ENCODE measurements around the gene CRCP.
"Not testable (repeated sequence)": the region's sequence is repeated elsewhere in the genome, so short reads cannot be mapped to it uniquely, and the experiment has no call there.

CRCP gene

DNA sequence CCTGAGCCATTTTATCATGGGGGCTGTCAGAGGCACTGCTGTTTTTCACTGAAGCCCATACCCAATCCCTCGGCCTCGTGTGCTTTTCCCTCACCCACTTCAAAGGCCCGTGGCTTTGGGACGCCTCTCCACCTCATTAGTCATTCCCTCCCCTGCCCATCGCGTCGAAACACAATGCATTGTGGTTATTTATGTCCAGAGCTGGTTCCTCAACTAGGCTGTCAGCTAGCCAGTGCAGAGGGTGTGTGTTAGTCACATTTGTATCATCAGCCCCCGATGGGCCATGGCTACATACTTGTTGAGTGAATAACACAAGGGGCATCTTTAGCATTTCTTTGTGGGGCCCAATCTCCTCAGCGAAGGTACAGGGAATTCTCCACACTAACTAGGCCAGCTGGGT, 3.8 kb upstream of the CRCP start:
- no peak for DNase-seq

DNA sequence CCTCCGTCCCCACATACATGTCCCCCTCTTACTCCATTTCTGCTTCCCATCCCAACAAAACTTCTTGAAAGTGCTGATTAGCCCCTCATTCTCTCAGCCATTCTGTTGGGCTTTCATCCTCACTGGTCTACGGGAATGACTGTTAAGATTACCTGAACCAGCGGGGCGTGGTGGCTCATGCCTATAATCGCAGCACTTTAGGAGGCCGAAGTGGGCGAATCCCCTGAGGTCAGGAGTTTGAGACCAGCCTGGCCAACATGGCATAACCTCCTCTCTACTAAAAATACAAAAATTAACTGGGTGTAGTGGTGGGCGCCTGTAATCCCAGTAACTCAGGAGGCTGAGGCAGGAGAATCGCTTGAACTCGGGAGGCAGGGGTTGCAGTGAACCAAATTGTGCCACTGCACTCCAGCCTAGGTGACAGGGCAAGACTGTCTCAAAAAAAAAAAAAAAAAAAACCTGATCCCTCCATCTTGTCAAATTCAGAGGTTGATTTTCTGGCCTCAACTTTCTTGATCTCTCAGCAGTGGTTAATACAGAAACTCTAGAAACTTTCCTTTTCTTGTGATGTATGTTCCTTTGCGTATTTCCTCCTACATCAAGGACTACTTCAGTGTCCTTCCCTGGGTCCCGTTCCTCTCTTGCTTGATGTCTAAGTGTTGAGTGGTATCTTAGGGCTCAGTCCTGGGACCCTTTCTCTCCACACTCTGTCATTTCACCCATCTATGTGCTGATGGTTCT, 2.2 kb downstream of the CRCP start:
- DNase-seq = not testable (repeated sequence)

DNA sequence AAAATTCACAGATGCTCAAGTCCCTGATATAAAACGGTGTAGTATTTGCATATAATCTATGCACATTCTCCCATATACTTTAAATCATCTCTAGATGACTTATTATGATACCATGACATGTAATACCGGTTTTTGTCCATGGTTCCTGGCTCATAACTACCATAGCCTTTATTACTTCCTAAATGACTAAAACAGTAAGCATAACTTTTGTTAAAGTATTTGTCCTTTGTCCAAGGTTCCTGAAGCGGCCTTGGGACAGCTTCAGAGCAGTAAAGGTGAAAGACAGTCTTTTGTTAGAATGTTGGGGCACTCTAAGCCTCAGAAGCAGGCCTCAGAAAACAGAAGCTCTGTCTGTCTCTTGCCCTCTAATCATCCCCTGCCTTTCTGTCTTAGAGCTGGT, 4.0 kb downstream of the CRCP start:
- DNase-seq = no peak

GRCh38 chr7:66119245-66119850, 4.7 kb downstream of the CRCP start:
- DNase-seq = no peak

DNA sequence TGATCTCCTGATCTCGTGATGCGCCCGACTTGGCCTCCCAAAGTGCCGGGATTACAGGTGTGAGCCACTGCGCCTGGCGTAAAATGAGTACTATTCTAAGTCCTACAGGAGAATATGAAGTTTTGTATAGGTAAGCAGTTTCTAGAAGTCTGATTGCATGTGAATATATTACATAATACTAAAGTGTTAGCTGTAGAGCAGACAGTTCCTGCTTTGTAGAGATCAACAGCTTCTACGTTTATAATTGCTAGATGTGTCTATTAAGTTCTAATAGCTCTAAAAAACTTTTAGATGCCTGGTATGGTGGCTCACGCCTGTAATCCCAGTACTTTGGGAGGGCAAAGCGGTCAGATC, 8.5 kb downstream of the CRCP start:
- no peak for DNase-seq

GRCh38 chr7:66124569-66124861, 9.9 kb downstream of the CRCP start:
- DNase-seq = not testable (repeated sequence)

GRCh38 chr7:66125052-66125694, 10.5 kb downstream of the CRCP start:
- DNase-seq = no peak

DNA sequence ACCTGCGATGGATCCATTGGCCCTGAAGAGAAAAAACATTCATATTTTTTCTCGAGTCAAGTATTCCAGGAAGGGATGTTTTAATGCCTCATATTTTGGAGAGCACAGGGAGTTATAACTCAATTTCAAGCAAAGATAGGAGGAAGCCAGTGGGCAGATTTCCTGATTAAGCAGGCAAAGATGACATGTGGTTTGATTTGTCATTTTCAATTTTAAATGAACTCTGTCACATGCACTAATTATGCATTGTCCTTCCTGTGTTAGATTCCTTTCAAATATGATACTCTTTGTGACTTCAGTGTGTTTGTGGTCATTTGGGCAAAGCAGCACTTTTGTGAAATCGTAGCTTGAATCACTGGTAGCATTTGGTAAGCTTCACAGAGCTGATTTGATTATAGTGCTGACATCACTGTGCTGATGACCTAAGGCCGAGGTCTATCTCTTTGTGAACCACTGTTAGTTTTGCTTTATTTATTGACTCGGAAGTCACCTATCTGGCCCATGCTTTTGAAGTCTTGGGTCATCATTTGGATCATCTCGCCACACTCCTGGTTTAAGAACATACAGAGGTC, 11.2 kb downstream of the CRCP start:
- not testable (repeated sequence) for DNase-seq

GRCh38 chr7:66127172-66127571, 12.5 kb downstream of the CRCP start:
- DNase-seq = not testable (repeated sequence)

GRCh38 chr7:66138994-66139752, 24.5 kb downstream of the CRCP start:
- no peak for DNase-seq

- no peak for DNase-seq
Observed at GRCh38 chr7:66140924-66141323, 26.3 kb downstream of the CRCP start.

- DNase-seq = no peak
Observed at GRCh38 chr7:66142334-66142733, 27.7 kb downstream of the CRCP start.

DNA sequence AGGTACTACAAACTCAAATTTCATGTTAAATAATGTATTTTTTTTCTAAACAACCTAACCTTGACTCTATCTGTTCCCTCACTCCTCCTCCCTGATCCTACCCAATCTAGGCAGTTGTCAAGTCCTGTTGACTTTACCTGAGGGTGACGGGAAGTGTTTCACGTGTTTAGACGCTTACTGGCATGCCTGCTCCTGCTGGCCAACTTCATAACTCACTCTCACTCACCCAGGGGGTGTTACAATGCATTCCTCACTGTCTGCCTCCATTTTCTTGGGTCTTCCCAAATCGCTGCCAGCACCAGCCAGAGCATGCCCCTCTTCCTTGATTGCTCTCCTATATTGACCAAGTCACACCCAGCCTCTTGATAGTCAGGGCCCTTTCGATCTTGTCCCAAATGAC, 28.3 kb downstream of the CRCP start:
- DNase-seq = no peak

- no peak for DNase-seq
Observed at GRCh38 chr7:66143876-66144332, 29.3 kb downstream of the CRCP start.

GRCh38 chr7:66145400-66146104, 30.9 kb downstream of the CRCP start:
- no peak for DNase-seq

DNA sequence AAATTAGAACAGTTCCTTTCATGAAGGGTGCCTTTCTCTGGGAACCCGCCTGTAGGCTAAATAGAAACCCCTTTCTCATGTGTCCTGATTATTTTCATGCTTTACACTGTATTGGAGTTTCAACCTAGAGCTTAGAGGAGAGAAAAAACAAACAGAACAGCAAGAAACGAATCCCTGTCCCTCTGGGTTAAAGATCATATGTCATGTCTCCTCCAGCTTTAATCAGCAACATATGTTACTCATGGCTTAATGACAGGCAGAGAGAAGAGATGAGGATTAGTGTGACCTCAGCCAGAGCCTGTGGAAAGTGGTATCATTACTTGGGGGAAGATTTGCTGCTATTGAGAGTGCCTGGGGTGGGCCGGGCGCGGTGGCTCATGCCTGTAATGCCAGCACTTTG, 32.1 kb downstream of the CRCP start:
- no peak for DNase-seq

GRCh38 chr7:66147657-66148056, 33.0 kb downstream of the CRCP start:
- not testable (repeated sequence) for DNase-seq

- no peak for DNase-seq
Observed at GRCh38 chr7:66150471-66150870, 35.8 kb downstream of the CRCP start.

DNA sequence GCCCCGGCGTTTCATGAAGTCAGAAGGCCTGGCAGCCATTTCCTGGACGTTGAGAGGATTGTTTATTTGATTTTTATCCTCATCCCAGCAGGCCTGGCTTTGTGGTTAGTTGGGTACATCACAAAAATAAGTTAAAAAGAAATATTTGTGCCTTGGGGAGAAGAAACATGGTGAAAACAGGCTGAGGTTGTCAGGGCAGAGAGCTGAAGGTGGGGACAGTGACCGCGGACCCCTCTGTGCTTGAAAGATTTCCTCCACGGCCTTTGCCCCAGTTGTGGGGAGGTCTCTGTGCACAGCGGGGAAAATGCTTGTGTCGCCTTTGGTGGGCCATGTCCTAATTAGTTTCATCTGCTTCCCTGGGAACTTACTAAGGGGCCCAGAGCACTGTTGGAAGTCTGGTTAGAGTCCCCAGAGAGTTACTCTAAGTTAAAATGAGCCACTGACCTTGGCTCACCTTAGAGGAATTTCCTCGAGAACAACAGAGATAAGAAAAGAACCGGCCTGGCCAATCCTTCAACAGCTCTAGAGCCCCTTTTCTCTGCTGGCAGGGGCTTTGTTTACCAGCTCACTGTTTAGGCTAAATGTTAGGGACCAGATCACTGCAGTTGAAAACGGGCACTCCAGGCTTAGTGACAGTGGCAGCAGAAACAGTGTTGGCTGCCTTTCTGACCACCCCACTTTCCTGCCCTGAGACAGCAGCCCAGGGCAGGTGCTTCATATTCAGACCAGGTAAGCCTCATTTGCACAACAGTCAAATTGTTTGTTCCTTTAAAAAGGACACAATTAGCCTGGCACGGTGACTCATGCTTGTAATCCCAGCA, 37.9 kb downstream of the CRCP start:
- no peak for DNase-seq

GRCh38 chr7:66153691-66154090, 39.0 kb downstream of the CRCP start:
- DNase-seq = no peak

GRCh38 chr7:66156035-66156434, 41.4 kb downstream of the CRCP start:
- DNase-seq = not testable (repeated sequence)

- no peak for DNase-seq
Observed at GRCh38 chr7:66157060-66157459, 42.4 kb downstream of the CRCP start.
